K562 (cell line): ENCODE data around the gene NACAD. TPM values are rescaled to one million over a fixed set of nuclear protein-coding genes. Genes with fewer than 3 reads are reported as not detected.
A peak's percentile ranks its signal among the peaks of the same experiment; 100 is the strongest.

ENCODE experiments used
- CHD1 ChIP-seq: fragments of 200-600 bp; sonication (generic); IDR thresholded peaks from one replicate; pipeline ENCODE4 v1.6.1; 2012; ENCODE audit warnings: mild to moderate bottlenecking, moderate library complexity, low read length, inconsistent platforms
- DNMT1 ChIP-seq: fragments of 450-650 bp; IDR thresholded peaks from 2 replicates; pipeline ENCODE4 v1.6.1; 2016; ENCODE audit warnings: antibody characterized with exemption, mild to moderate bottlenecking
- FOXP4 ChIP-seq: sonication (generic); formaldehyde crosslinking; IDR thresholded peaks from 2 replicates; pipeline ENCODE4 v1.8.0; 2022; ENCODE audit warnings: mild to moderate bottlenecking, missing genetic modification reagents, borderline replicate concordance
- MYBL2 ChIP-seq, 2 experiments: fragments of 450-650 bp in 1 of 2; sonication (generic) in 1 of 2; formaldehyde crosslinking in 1 of 2; IDR thresholded peaks; 2 replicates each; pipeline versions ENCODE4 v1.6.1 to v1.8.1; 2017 to 2022; ENCODE audit warnings: borderline replicate concordance in 1 of 2, inconsistent platforms in 1 of 2, low read depth in 1 of 2, mild to moderate bottlenecking in 1 of 2, missing genetic modification reagents in 1 of 2, moderate library complexity in 1 of 2
- NCOA1 ChIP-seq: fragments of 450-650 bp; IDR thresholded peaks from 2 replicates; pipeline ENCODE4 v1.6.1; 2016; ENCODE audit warnings: low read depth
- NCOA2 ChIP-seq, 2 experiments: fragments of 450-650 bp; IDR thresholded peaks; 2 replicates each; pipeline ENCODE4 v1.6.1; 2018; ENCODE audit warnings: mild to moderate bottlenecking in 2 of 2, moderate library complexity in 1 of 2; ENCODE audit not compliant: partially characterized antibody in 2 of 2
- PRDM10 ChIP-seq: fragments of 450-650 bp; IDR thresholded peaks from 2 replicates; pipeline ENCODE4 v1.6.1; 2018; ENCODE audit not compliant: partially characterized antibody
- PTTG1 ChIP-seq: fragments of 450-650 bp; IDR thresholded peaks from 2 replicates; pipeline ENCODE4 v1.6.1; 2016; ENCODE audit warnings: low read depth, mild to moderate bottlenecking, missing genetic modification characterization, missing compliant biosample characterization
- REST ChIP-seq, 2 experiments: fragments of 450-650 bp; formaldehyde crosslinking in 1 of 2; IDR thresholded peaks; 2 replicates each; pipeline versions ENCODE4 v1.4.0 to v1.6.1; 2014 to 2020; ENCODE audit warnings: mild to moderate bottlenecking in 2 of 2, borderline replicate concordance in 1 of 2, low read depth in 1 of 2
- TCF3 ChIP-seq: sonication (generic); formaldehyde crosslinking; IDR thresholded peaks from 2 replicates; pipeline ENCODE4 v1.4.0; 2020; ENCODE audit warnings: mild to moderate bottlenecking, missing genetic modification reagents
- THRAP3 ChIP-seq: fragments of 450-650 bp; IDR thresholded peaks from 2 replicates; pipeline ENCODE4 v1.6.1; 2016; ENCODE audit warnings: mild to moderate bottlenecking, inconsistent platforms, borderline replicate concordance
- polyA plus RNA-seq, 8 experiments: library from polyadenylated mRNA; depleted of rRNA in 4 of 8; stranded (reverse) in 5 of 8; unstranded in 3 of 8; fragments of >200 nt; fragmentation: Nextera tagmentation in 2 of 8; fragmentation: Illumina TruSeq in 1 of 8; extraction: Ambion mirVana in 2 of 8; extraction: Trizol in 1 of 8; gene quantifications; 2 replicates each; pipeline versions ENCODE4 v1.2.1 to v1.2.3, GENCODE V29; 2011 to 2014; ENCODE audit warnings: inconsistent platforms in 1 of 8, missing spikeins in 1 of 8
- total RNA-seq, 7 experiments: library from RNA; depleted of rRNA in 6 of 7; stranded (reverse); fragments of >200 nt in 6 of 7; fragmentation: Illumina TruSeq in 2 of 7; extraction: Trizol in 2 of 7; gene quantifications; 2 replicates each; pipeline versions ENCODE4 v1.2.1 to v1.2.3, GENCODE V29; 2011 to 2021; ENCODE audit warnings: low replicate concordance in 1 of 7

Gene NACAD
- total and polyA plus RNA-seq, 9 of the 15 experiments (the other 6 are each of a cell fraction or from before 2014, with no cell fraction given) = under 0.01 to 0.03 (median 0.02) TPM; not detected in 5

GRCh38 chr7:45111298-45112223 is 22.8 kb upstream of the NACAD start, which contains the start of gene TBRG4 (continued):
- no peak for TF ChIP-seq REST (IDR thresholded peaks at IDR 0.05; ENCODE audit: borderline replicate concordance)
- TF ChIP-seq REST (CRISPR knock-in tag; IDR thresholded peaks at IDR 0.05; ENCODE audit: low read depth) = peak; percentile 37; the same call in 1 of the 2 replicates
- no peak for TF ChIP-seq CHD1
- TF ChIP-seq THRAP3 = no peak
- peak; percentile 55 for TF ChIP-seq PRDM10
- peak; percentile 42; the same call in 1 of the 2 replicates for TF ChIP-seq NCOA1
- peak; percentile 14 for TF ChIP-seq FOXP4 (CRISPR knock-in tag)
- TF ChIP-seq TCF3 (CRISPR knock-in tag) = peak; percentile 9; the same call in 1 of the 2 replicates
- no peak for TF ChIP-seq MYBL2 (IDR thresholded peaks at IDR 0.05; ENCODE audit: low read depth)
- TF ChIP-seq MYBL2 (CRISPR knock-in tag; IDR thresholded peaks at IDR 0.05; ENCODE audit: borderline replicate concordance) = no peak
- TF ChIP-seq PTTG1 (tag) = no peak
- TF ChIP-seq NCOA2 (IDR thresholded peaks at IDR 0.05; ENCODE audit: partially characterized antibody in 2 of 2) = no peak
- no peak for TF ChIP-seq DNMT1
